Dermis microvascular lymphatic vessel endothelial cell (primary cell): ENCODE measurements around the gene ECE1. TPM values are rescaled to one million over a fixed set of nuclear protein-coding genes. Genes with fewer than 3 reads are reported as not detected.
A peak's percentile ranks its signal among the peaks of the same experiment; 100 is the strongest.

Source experiments
- DNase-seq, 2 donors: peaks; one replicate each; pipeline versions ENCODE4 v3.0.0 to v3.0.0-alpha.2; 2010; ENCODE audit warnings: low read depth in 2 of 2
- total RNA-seq: library from RNA; depleted of rRNA; stranded (reverse); fragments of >200 nt; gene quantifications from 2 replicates; pipeline ENCODE4 v1.2.1, GENCODE V29; 2014

Gene ECE1
- total RNA-seq, 1 donor from 2014 or later, result 105 TPM

GRCh38 chr1:21325731-21326387 lies 35.6 kb upstream of the ECE1 start:
- DNase-seq, result no peak

DNA sequence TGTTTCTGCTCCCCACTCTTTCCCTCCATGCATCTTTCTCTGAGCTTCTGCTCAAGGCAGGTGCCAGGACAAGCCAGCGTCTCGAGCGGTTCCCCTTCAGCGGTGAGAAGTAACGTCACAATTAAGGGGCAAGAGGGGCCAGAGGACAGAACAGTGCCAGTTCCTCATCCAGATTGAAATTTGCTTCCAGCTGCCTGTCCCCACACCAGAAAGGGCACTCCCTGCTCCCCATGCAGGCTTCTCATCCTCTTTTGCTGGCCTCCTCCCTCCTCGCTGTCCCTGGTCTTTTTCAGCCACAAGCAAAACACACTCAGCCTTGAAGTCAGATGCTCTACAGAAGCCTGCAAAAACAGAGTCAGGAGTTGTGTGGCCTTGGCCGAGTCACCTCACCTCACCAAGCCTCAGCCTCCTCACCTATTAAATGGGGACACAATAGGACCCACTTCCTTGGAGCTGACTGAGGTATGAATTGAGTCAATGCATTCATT lies 35.0 kb upstream of the ECE1 start:
- DNase-seq, result no peak

GRCh38 chr1:21324368-21325141 lies 34.3 kb upstream of the ECE1 start:
- DNase-seq, result peak in 1 of 2 donors; percentile 87

- DNase-seq, result peak in 1 of 2 donors; percentile 58
Measured at GRCh38 chr1:21323091-21323490, 32.8 kb upstream of the ECE1 start.

- DNase-seq, result no peak
Measured at GRCh38 chr1:21322681-21323016, 32.4 kb upstream of the ECE1 start.

DNA sequence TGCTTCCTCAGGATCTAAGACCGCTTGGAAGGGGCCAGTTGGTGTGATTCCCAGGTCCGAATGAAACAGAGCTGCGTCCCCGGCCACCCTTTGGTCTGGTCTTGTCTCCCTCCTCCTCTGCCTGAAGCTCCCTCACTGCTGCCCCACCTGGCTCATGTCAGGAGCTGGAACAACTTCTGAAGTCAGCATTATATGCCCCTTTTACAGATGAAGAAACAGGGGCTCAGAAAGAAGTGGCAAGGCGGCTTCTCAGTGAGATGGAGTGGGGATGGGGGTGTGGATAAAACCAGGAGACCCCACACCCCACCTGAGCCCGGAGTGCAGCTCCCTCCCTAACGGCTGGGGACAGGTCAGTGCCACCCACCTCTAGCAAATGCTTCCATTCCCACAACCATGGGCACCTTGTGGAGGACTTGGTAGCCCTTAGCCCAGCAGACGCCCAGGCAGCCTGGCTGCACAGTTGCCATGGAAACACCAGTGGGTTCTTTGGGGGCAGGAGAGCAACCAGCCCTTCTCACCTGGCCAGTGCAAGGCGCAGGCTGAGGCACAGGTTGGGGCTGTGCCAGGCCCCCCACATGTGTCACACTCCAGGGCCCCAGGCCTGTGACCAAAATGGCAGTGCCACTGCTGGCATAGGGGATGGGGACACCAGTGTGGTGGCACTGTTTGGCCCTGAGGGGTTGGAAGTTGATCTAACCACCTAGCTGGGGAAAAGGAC lies 31.9 kb upstream of the ECE1 start:
- DNase-seq, result no peak

- DNase-seq, result no peak
Measured at GRCh38 chr1:21320410-21321108, 30.3 kb upstream of the ECE1 start.

DNA sequence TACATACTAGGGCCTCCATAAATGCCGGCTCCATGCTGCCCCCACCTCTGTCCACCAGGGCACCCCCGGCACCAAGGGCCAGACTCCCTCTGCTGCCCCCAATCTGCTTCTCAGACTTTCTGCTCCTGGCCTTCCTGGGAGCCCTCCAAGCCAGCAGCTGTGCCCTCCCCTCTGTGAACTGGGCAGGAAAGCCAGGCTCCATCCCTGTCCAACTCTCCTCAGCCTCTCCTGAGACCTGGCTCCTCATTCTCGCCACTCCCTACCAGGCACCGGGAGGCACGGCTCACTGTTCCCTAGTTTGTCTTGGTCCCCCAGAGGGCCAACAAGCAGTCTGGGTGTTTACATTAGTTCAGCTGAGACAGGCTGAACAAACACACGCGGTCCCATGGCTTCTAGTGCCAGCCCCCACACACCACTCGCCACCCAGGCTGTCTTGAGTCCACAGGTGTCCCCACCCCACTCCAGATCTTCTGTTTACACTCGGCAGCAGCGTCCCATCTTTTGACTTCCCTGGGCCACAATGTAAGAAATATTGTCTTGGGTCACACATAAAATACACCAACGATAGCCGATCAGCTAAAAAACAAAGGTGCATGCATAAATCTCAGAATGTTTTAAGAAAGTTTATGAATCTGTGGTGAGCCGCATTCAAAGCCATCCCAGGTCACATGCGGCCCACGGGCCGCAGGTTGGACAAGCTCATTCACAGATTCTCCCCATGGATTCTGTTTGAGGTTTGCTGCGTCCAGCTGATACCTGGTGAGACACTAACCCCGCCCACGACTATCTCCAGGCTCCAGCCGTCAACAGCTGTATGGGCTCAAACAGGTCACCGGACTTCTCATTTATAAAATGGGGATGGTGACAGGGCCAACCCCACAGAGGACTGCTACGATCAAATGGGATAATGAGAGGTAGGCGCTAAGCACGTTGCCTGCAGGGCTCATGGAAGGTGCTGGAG lies 29.5 kb upstream of the ECE1 start:
- DNase-seq, result no peak

- no peak for DNase-seq
Measured at GRCh38 chr1:21318714-21319159, 28.5 kb upstream of the ECE1 start.

DNA sequence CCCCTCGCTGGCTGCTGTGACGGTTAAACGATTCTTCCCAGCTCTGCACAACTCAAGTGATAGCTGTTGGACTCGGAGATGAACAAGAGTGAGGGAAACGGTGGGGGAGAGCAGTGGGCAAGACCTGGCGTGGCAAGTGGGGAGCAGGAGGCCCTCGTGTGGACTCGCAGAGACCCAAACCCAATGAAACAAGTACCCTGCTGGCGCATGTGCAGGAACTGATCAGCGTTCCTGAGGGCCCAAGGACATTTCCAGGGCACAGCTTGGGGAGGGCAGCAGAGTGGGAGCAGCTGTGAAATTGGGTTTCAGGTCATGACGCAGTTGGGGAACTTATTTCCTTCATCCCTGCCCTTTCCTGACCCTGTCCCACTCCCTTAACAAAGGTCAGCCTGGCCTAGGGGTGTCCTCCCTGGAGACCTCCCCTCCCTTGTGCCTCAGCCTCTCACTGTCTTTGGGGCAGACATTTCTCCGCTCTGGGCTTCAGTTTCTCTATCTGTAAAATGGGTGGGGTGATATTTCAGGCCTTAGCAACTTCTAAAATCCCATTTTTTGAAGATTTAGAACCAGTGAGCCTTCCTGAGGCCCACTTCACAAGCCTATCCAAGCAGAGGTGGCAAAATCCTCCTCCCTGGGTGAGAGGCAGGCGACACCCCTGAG lies 27.9 kb upstream of the ECE1 start:
- no peak for DNase-seq

DNA sequence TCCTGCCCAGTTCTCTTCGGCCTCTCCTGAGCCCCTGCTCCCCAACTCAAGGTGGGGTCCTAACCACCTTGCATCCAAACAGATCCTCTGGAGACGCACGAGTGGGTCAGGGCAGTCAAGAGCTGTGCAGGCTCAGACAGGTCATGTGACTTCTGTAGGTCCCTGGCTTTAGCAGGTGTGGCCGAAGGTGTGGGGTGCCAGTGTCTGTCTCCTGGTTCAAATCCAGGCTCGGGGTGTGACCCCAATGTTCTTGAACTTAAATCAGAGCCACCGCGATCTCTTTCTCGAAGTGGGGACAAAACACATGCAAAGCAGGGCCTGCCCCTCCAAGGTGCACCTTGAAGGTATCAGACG lies 27.4 kb upstream of the ECE1 start:
- no peak for DNase-seq

DNA sequence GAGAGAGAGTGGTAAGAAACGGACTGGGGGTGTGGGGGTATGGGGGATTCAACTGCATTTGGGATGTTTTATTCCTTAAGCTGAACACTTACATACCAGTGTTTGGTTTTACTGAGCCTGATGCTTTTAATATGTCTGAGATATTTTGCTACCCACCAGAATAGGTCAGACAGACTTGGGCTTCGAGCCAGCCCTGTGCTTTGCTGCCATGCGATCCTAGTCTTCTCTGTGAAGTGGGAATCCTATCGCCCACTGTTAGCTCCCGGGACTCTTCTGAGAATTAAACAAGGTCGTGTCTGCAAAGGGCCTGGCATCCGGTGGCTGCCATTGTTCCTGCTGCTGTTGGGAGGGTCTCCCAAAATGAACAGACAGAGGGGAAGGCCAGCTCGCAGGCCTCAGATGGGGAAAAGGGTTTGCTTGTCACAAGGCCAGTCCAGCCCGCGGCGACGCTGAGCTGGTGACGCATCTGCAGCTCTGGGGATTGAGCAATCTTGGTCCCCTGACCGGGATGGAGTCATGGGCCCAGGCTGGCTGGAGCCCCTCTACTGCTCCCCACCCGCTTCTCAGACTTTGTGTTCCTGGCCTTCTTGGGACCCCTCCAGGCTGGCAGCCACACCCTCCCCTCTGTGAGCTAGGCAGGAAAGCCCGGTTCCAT lies 26.9 kb upstream of the ECE1 start:
- no peak for DNase-seq

- DNase-seq, result no peak
Measured at GRCh38 chr1:21314743-21315396, 24.6 kb upstream of the ECE1 start.

GRCh38 chr1:21313886-21314721 lies 23.8 kb upstream of the ECE1 start:
- no peak for DNase-seq

- peak in 1 of 2 donors; percentile 36 for DNase-seq
Measured at GRCh38 chr1:21313203-21313885, 23.1 kb upstream of the ECE1 start.

DNA sequence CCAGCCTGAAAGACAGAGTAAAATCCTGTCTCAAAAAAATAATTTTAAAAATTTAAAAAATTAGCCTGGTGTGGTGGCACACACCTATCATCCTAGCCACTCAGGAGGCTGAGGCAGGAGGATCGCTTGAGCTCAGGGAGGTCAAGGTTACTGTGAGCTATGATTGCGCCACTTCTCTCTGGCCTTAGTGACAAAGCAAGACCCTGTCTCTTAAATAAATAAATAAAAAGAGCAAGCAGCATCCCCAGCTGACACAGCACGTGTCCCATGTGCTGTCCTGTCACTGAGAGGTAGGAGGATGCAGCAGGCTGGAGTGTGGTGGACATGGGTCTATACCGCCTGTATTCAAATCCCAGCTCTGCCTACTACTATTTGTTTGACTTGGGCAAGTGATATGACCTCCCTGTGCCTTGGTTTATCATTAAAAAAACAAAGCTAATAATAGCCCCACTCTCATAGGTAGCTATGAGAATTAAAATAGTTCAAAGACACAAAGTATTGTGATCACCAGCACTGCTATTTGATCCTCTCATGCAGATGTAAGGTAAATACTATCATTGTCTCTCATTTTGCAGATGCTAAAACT lies 22.2 kb upstream of the ECE1 start:
- no peak for DNase-seq

- no peak for DNase-seq
Measured at GRCh38 chr1:21311016-21311415, 20.8 kb upstream of the ECE1 start.
